GM18858 (cell line): ENCODE measurements around the gene SHANK2.
"Not testable (repeated sequence)": the region's sequence is repeated elsewhere in the genome, so short reads cannot be mapped to it uniquely, and the experiment has no call there.

Experiments
- ATAC-seq: cut with Tn5 transposase; IDR thresholded peaks from one replicate; pipeline ENCODE4 v1.9.1; 2021; ENCODE audit not compliant: unreplicated experiment

The SHANK2 gene

GRCh38 chr11:71245601-71246391, 6.6 kb downstream of the SHANK2 start:
- ATAC-seq, result no peak

- ATAC-seq, result no peak
Measured at GRCh38 chr11:71244116-71244810, 8.1 kb downstream of the SHANK2 start.

- no peak for ATAC-seq
Measured at GRCh38 chr11:71242391-71242790, 10.0 kb downstream of the SHANK2 start.

- no peak for ATAC-seq
Measured at GRCh38 chr11:71241721-71242259, 10.6 kb downstream of the SHANK2 start.

GRCh38 chr11:71240865-71241691, 11.3 kb downstream of the SHANK2 start:
- no peak for ATAC-seq

GRCh38 chr11:71240061-71240690, 12.2 kb downstream of the SHANK2 start:
- ATAC-seq, result no peak

- no peak for ATAC-seq
Measured at GRCh38 chr11:71239581-71239980, 12.8 kb downstream of the SHANK2 start.

GRCh38 chr11:71238941-71239340, 13.4 kb downstream of the SHANK2 start:
- no peak for ATAC-seq

GRCh38 chr11:71238285-71238875, 14.0 kb downstream of the SHANK2 start:
- no peak for ATAC-seq

GRCh38 chr11:71237853-71238252, 14.5 kb downstream of the SHANK2 start:
- ATAC-seq, result no peak

- ATAC-seq, result no peak
Measured at GRCh38 chr11:71236836-71237475, 15.4 kb downstream of the SHANK2 start.

- ATAC-seq, result no peak
Measured at GRCh38 chr11:71235719-71236118, 16.7 kb downstream of the SHANK2 start.

GRCh38 chr11:71233896-71234852, 18.2 kb downstream of the SHANK2 start:
- ATAC-seq, result not testable (repeated sequence)

GRCh38 chr11:71232364-71232763, 20.0 kb downstream of the SHANK2 start:
- ATAC-seq, result no peak

- ATAC-seq, result no peak
Measured at GRCh38 chr11:71228961-71229360, 23.4 kb downstream of the SHANK2 start.

GRCh38 chr11:71227058-71227659, 25.2 kb downstream of the SHANK2 start:
- ATAC-seq, result no peak

GRCh38 chr11:71223671-71224660, 28.4 kb downstream of the SHANK2 start:
- no peak for ATAC-seq
